WTC11 (cell line): ENCODE measurements around the gene PHACTR3.

Experiments used
- ATF6 ChIP-seq: sonication (generic); formaldehyde crosslinking; IDR thresholded peaks from 2 replicates; pipeline ENCODE4 v1.8.1; 2023; ENCODE audit warnings: mild to moderate bottlenecking, missing genetic modification reagents
- CTCF ChIP-seq: fragments of 200-600 bp; IDR thresholded peaks from 2 replicates; pipeline ENCODE4 v1.8.0; 2022; ENCODE audit warnings: antibody characterized with exemption
- ELF4 ChIP-seq: sonication (generic); formaldehyde crosslinking; IDR thresholded peaks from 2 replicates; pipeline ENCODE4 v1.8.1; 2022; ENCODE audit warnings: low read depth, mild to moderate bottlenecking, moderate library complexity, missing genetic modification reagents
- FOXJ3 ChIP-seq: sonication (generic); formaldehyde crosslinking; IDR thresholded peaks from 2 replicates; pipeline ENCODE4 v1.9.0; 2021; ENCODE audit warnings: missing genetic modification reagents, mild to moderate bottlenecking, borderline replicate concordance
- HMGXB4 ChIP-seq: sonication (generic); formaldehyde crosslinking; IDR thresholded peaks from 2 replicates; pipeline ENCODE4 v1.8.1; 2023; ENCODE audit warnings: mild to moderate bottlenecking, moderate library complexity, missing genetic modification reagents
- IRF1 ChIP-seq: sonication (generic); formaldehyde crosslinking; IDR thresholded peaks from 2 replicates; pipeline ENCODE4 v1.8.0; 2023; ENCODE audit warnings: missing genetic modification reagents
- JUN ChIP-seq: sonication (generic); formaldehyde crosslinking; IDR thresholded peaks from 2 replicates; pipeline ENCODE4 v1.8.0; 2023; ENCODE audit warnings: mild to moderate bottlenecking, missing genetic modification reagents
- MAX ChIP-seq: sonication (generic); formaldehyde crosslinking; IDR thresholded peaks from 2 replicates; pipeline ENCODE4 v1.8.0; 2022; ENCODE audit warnings: mild to moderate bottlenecking, missing genetic modification reagents
- TEAD4 ChIP-seq: sonication (generic); formaldehyde crosslinking; IDR thresholded peaks from 2 replicates; pipeline ENCODE4 v1.8.0; 2022; ENCODE audit warnings: mild to moderate bottlenecking, missing genetic modification reagents
- TP53 ChIP-seq: sonication (generic); formaldehyde crosslinking; IDR thresholded peaks from 2 replicates; pipeline ENCODE4 v1.8.1; 2023; ENCODE audit warnings: mild to moderate bottlenecking, missing genetic modification reagents
- ZNF121 ChIP-seq: sonication (generic); formaldehyde crosslinking; IDR thresholded peaks from 2 replicates; pipeline ENCODE4 v1.8.0; 2023; ENCODE audit warnings: missing genetic modification reagents
- ZNF232 ChIP-seq: sonication (generic); formaldehyde crosslinking; IDR thresholded peaks from 2 replicates; pipeline ENCODE4 v1.8.0; 2022; ENCODE audit warnings: mild to moderate bottlenecking, missing genetic modification reagents

GRCh38 chr20:59572515-59572914 is 31.8 kb upstream of the PHACTR3 start:
- TF ChIP-seq CTCF (no peak), FOXJ3 (CRISPR knock-in tag) (no peak), TEAD4 (no peak), JUN (CRISPR knock-in tag) (no peak), ATF6 (CRISPR knock-in tag) (no peak), ZNF121 (no peak), IRF1 (no peak), HMGXB4 (CRISPR knock-in tag) (no peak), ZNF232 (CRISPR knock-in tag) (no peak), MAX (no peak), ELF4 (CRISPR knock-in tag) (no peak), TP53 (CRISPR knock-in tag) (no peak)
